KBM-7 (cell line): ENCODE data around the gene IL9.
"Not testable (repeated sequence)": the region's sequence is repeated elsewhere in the genome, so short reads cannot be mapped to it uniquely, and the experiment has no call there.

Source experiments
- DNase-seq: peaks from one replicate; pipeline ENCODE4 v3.0.0-alpha.2; 2015
- in situ Hi-C: fragments of 300-500 bp; cut with MboI; formaldehyde crosslinking; loops from 2 replicates; pipeline ENCODE4 v1.14.3; 2020; ENCODE audit warnings: low sequenced_read_pairs, low pct_unique_long_range_greater_than_20kb, mixed read lengths

IL9 gene

DNA sequence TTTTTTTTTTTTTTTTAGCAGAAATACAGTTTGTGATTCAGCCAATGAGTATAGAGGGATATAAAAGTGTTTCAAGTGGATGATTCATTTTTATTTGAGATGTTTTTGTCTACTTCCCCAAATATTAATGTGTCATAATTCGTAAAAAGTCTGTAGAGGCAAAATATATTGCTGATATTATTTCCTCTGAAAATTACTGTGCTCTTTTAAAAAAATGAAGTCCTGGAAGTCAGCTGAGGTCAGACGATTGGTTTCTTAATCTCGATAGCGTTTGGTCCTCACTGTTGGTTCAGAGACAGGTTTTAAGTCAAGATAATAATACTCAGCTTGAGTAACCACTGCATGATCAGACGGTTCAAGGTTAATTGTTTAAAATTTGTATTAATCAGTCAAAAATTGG is 19.5 kb downstream of the IL9 start:
- in situ Hi-C loops = loop anchor here (25.0 kb wide), 1 partner anchor 336 kb away; no protein-coding TSS in a partner anchor
- DNase-seq = no peak

DNA sequence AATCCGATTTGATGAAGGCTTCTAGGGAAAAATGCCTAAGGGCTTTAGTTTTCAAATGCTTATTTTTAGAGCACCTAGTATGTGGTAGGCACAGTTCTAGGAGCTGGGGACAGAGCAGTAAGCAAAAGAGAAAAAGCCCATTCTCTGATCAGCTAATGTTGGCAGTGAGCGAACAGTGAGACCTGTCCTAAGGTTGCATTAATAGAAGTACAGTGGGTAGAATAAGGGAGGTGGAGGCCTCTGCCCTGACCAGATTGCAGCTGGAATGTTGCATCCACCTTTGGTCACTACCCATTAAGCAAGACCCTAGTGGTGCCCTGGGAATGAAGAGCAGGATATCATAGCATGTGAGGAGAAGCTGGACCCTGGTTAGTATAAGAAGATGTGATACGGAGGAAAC is 20.1 kb downstream of the IL9 start:
- in situ Hi-C loops = loop anchor here (25.0 kb wide), 1 partner anchor 337 kb away; no protein-coding TSS in a partner anchor
- no peak for DNase-seq

DNA sequence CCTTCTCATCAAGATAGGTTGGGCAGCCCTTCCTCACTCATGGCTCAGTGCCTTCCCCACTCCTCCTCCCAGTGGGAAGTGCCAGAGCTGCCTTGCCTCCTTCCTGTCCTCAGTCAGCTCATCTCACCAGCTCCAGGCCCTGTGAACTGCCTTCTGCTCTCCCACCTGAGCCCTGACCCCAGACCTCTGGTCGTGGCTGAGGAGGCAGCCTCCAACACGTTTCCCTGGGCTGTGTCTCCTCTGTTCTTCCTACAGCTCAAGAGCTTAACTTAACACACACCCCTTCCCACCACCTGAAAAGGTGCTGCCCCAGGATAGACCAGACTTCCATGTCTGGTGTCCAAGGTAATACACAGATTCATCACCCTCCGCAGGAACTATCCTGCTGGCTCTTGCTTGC is 21.2 kb downstream of the IL9 start:
- no peak for DNase-seq
- in situ Hi-C loops = no loop called here

DNA sequence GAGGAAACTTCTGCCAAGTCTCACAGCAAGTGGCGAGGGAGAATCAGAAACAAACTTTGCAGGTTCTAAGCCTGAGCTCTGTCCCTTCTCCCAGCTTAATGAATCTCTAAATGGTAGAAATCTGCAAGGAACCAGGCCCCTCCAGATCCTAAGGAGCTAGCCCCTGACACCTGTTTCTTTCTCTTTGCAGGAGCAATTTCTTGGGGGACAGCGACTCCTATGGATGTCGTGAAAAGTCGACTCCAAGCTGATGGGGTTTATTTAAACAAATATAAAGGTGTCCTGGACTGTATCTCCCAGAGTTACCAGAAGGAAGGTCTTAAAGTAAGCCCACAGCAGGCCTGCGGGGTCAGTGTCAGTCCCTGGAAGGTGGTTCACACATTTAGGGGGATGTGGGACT is 21.8 kb downstream of the IL9 start:
- in situ Hi-C loops = no loop called here
- no peak for DNase-seq

DNA sequence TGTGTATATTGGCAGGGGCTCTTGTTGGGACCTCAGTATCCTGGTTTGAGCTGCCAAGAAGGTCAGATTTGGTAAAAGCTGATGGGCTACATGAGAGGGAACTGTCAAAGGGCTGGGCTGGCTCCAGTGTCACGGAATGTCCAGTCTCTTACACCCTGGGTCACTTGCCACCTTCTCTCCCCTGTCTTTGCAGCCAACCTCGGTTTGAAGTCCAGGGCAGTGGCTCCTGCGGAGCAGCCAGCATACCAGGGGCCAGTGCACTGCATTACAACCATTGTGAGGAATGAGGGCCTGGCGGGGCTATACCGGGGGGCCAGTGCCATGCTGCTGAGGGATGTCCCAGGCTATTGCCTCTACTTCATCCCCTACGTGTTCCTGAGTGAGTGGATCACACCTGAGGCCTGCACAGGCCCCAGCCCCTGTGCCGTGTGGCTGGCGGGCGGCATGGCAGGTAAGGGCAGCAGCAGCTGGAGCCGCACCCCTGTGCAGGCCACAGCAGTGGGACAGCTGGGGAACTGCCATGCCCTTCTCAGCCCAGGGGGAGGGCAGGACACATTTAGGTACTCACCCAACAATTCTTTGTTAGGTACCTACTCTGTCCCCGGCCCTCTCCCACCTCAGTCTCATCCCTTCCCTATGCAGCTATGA is 24.2 kb downstream of the IL9 start:
- in situ Hi-C loops = no loop called here
- DNase-seq = no peak

DNA sequence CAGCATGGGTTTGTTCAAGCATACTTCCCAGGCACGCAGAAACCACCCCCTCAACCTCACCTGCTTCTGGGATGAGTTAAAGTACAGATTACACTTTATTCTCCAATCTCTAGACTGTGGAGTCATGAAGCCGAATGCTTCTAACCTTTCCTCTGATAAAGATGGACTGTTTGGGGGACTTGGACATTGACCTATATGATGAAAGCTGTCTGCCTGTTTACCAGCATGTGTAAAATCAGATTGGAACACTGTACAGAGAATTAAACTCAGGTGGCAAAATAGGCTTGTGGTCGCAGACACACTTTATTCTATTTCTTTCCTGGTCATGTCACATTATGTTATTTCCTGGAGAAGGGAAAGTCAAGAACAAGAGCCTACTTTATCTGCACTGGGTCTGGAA is 25.7 kb downstream of the IL9 start:
- in situ Hi-C loops = no loop called here

DNA sequence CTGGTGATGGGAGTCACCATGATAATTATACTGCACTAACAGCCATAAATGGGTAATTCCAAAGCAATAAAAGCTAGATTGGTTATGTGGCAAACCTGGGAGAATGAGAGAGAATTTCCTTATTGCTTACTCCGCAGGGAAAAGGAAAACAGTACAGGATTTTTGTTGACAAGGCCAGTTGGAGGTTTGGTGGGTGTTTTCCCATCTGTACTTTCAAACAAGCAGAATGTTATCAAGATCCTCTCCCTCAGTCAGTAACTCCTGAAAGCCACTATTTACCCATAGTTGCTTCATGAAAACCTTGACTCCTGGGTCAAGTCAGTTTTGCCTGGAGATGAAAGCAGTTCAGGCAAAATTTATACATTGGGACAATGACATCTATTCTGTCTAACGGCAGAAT is 26.4 kb downstream of the IL9 start:
- no peak for DNase-seq
- in situ Hi-C loops = no loop called here

More for the DNA sequence above, 25.7 kb downstream of the IL9 start:
- DNase-seq = no peak

DNA sequence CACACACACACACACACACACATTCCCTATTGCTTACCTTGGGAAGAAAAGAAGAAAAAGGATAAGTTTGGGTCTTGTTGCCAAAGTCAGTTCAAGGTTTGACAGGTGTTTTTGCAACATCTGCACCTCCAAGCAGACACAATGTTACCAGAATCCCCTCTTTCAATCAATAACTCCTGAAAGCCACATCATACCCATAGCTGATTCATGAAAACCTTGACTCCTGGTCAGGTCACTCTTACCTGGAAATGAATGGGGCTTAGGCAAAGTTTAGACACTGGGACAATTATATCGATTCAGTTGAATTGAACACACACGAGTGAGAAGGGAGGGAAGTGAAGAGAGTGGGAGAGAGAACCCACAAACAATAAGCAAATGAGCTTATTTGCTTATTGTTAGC is 27.0 kb downstream of the IL9 start:
- in situ Hi-C loops = no loop called here
- no peak for DNase-seq

DNA sequence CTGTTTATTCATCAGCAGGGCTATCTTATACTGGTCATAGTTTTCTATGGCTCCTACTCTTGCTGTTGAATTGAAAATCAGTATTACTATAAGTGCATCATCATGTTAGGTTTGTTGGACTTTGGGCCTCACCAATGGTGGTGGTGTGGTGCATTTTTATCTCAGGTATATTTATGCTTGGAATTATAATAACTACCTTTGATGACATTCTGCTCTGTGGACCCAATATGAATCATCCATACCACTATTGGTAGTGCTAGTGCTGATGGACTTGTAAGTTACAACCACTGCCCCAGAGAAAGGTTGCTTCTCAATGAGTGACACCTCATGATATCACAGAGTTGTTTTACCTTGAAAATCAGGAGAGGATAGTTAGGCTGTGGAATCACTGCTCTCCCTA is 28.0 kb downstream of the IL9 start:
- DNase-seq = no peak
- in situ Hi-C loops = no loop called here

DNA sequence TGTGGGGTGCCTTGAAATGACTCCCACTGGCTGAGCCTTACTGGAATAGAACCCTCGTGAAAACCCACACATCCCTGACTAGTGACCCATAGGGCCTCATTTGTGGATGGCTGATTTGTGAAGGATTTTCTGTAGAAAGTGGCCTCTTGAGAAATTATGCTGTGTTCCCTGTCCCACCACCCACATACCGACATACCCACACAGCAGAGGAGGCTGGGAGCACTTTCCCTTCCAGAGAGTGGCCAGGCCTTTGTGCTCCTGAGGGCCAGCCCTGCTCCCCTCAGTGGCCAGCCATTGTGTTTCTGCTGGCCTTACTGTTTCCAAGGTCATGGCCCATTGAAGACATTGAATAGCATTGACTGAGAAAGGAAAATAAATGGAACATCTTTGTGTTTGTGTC is 29.6 kb downstream of the IL9 start:
- in situ Hi-C loops = no loop called here
- DNase-seq = no peak

DNA sequence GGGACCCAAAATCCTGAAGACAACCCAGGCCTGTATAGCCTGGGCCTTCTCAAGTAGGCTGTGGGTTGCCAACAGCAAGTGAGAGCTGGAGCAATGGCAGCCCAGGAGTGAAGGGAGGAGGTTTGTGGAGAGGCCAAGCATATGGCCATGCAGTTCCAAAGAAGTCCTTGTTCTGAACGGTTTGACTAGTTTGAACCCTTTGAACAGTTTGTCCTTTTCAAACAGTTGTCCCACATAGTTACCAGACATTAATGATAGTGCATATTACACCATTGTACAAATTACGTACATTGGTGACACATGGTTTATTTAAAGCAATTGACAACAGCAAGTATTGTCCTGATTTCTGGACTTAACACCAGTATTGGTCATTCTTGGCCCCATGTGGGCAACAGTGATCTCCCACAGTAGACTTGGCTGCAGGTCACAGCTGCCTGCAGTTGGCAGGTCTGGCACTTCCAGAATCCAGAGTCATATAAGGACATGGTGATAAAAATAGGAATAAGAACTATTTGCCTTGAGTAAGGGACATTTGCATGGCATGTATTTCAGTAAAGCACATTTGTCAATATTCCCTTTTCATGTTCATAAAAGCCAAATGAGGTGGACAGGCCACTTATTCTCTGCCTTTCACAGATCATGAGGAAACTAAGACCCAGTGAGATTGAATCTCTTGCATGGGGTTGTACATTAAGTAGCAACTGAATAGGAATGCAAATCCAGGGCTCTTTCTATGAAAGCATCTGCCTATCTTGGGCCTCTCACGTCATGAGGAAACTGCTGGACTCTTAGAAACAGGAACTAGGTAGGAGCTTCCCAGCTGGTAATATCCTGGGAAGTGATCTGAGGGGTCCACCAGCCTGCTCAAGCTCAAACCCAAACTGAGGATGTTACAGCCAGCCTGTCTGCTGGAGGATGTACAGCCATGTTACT is 30.9 kb downstream of the IL9 start:
- no peak for DNase-seq
- in situ Hi-C loops = no loop called here

DNA sequence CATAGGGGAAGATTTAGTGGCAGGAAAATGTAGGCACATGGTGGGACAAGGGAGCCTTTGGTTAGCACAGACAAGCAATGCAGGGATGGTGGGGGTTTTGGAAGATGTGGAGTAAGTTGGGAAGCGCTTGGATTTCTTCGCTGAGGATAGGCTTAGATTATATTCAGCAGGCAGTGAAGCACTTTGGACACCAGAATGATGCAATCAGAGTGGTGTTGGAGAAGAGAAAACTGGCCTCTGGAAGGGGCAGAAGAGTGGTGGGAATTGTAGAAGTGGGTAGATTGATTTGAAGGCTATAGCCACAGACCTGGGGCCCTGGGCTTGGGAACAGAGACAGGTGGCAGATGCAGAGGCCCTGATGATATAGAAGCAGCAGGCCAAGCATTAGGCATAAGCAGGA is 32.9 kb downstream of the IL9 start:
- no peak for DNase-seq
- in situ Hi-C loops = no loop called here

DNA sequence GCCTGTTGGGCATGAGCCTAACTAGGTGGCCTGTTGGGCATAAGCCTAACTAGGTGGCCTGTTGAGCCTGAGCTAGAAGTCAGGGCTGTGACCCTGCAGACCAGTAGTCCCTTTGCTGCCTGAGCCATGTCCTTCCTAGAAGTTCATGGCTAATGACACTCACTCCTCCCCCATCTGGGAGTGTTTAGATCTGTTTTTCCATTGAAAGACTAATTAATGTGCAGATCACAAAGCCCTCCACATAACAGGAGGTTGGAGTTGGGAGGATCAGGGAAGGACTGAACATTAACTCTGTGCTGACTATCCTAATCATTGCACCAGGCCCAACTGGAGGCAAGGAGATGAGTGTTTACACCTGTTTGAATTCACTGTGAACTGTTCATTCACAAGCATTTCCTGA is 33.6 kb downstream of the IL9 start:
- in situ Hi-C loops = no loop called here
- no peak for DNase-seq

DNA sequence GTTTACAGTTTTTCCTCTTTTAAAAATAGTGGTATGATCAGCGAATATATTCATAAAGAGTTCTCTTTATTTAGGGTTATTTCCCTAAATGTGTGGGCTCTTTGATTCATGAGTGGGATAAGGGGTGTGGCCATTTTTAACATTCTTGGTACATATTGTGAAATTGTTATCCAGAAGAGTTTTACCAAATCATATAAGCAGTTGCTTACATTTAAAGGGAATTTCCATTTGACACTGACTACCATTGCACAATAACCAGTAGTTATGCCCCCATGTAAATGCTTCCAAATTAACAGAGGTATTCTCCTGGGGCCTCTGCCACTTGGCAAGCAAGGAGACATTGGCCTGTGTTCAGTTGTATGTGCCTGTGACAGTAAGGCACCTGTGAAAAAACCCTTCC is 34.0 kb downstream of the IL9 start:
- no peak for DNase-seq
- in situ Hi-C loops = no loop called here

DNA sequence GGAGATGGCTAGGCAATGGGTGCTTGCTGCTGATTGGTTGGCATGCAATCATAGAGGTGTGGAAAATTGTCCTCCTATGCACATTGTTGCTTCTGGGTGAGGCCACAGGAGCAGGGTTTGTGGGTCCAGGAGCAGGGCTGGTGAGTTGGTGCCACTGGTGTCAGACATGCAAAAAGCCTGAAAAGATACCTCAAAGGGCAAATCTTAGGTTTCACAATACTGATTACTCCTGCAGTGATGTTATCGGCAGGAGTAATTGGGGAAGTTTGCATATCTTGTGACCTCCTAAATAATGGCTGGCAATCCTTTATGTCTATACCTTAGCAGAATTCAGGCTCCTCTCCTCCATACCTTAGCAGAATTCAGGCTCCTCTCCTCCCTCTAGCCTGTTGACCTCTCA is 36.0 kb downstream of the IL9 start:
- in situ Hi-C loops = no loop called here
- no peak for DNase-seq

DNA sequence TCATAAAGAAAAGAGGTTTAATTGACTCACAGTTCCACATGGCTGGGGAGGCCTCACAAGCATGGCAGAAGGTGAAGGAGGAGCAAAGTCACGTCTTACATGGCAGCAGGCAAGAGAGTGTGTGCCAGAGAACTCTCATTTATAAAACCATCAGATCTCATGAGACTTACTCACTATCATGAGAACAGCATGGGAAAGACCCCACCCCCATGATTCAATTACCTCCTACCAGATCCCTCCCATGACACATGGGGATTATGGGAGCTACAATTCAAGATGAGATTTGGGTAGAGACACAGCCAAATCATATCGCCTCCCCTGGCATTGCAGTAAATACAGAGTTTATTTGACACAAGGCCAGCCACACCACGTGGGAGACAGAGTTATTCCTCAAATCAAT is 36.5 kb downstream of the IL9 start:
- DNase-seq, in situ Hi-C loops: not testable (repeated sequence)

DNA sequence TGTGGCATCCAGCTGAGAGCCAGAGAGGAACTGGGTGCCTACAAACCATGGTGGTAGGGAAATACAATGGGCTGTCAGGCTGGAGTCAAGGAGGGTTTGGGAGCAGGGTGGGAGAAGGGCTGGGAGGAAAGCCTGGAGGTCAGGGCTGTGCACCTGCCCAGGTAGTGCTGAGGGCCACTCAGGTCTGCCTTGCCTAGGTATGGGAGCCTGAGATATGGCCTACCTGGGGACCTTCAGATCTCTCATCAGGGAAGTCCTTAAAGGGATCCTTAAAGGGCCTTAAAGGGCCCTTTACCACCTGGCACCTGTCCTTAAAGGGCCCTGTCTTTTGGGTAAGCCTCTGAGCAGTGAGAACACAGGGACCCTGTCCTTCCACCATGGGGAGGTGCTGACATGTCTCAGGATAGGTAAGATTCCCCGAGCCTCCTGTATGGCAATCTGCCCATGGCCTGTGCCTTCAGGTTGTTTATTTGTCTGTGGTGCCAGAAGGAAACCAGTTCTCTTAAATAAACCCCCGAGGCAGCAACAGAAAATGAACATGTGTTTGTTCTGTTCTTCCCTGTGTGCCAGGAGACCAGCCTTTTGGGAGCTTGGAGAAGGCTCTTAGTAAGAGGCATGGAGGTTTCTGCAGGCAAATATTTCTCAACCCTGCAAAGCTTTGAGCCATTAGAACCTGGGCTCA is 37.9 kb downstream of the IL9 start:
- in situ Hi-C loops = no loop called here
- DNase-seq = no peak

DNA sequence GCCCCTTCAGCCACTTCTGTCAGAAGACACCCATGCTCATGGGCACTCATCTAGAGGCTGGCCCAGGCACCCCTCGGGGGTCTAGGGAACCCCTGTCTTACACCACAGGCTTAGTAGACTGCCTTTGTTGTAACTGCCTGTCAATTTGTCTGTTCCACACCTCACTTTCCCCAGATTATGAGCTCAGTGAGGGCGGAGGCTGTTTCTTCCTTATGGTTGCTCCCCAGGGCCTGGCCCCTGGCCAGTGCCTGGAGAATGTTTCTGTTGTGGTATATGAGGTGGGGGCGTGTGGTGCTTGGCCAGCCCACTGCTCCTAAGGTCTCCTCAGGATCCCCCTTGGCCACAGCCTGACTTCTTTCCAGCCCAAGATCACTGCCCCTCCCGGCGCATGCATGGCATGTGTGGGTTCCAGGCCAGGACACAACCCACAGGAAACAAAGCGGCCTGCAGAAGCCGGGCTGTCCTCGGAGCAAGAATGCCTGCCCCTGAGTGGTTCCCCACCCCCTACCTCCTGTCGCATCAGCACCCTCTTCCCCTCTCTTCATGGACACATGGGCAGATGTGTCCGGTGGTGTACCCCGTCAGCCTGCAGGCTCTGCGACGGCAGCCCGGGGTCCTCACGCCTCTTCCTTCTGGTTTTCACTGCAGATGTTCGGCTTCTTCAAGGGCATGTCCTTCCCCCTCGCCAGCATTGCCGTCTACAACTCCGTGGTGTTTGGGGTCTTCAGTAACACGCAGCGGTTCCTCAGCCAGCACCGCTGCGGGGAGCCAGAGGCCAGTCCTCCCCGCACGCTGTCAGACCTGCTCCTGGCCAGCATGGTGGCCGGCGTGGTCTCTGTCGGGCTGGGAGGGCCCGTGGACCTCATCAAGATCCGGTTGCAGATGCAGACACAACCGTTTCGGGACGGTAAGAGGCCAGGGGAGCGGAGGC is 43.5 kb downstream of the IL9 start:
- in situ Hi-C loops = no loop called here

More for the DNA sequence above, 43.5 kb downstream of the IL9 start:
- no peak for DNase-seq
